HG02642 (cell line): ENCODE results near the gene ATP2B2.

Experiments
- ATAC-seq: cut with Tn5 transposase; IDR thresholded peaks from one replicate; pipeline ENCODE4 v1.9.1; 2021; ENCODE audit warnings: mild to moderate bottlenecking; ENCODE audit not compliant: unreplicated experiment, poor library complexity

Gene ATP2B2

DNA sequence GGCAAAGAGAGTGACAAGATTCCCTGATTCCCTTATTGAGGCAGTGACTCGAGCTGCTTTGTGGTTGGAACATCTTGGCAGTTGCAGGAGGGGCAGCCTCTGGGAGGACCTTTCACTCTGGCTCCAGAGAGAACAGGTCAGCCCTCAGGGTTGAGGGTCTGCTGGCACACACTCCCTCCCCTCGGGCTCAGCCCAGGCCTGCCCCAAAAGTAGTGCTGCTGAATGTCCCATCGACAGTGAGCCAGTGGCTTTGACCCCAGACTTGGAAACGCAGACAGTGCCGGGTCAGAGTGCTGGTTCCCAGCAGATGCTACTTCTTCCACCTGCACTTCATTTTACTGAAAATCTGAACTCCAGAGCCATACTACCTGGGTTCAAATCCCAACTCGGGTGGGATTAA lies 25.6 kb upstream of the ATP2B2 start:
- ATAC-seq = no peak

DNA sequence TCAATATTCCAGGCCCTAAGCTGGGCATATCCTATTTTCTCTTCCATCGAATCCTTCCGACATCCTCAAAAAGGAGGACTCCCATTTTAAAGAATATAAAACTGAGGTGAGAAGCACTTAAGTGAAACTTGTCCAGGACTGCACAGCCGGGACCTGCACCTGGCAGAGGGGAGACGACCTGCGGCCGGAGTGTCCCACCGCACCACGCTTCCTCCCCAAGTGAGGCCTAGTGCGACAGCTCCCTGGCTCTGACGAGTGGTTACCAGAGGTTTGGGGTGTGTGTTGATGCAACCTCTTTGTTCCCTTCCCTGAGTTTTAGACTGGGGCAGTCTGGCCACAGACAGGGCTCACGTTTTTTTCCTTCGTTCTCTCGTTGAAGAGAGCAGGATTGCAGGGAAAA lies 24.9 kb upstream of the ATP2B2 start:
- no peak for ATAC-seq

DNA sequence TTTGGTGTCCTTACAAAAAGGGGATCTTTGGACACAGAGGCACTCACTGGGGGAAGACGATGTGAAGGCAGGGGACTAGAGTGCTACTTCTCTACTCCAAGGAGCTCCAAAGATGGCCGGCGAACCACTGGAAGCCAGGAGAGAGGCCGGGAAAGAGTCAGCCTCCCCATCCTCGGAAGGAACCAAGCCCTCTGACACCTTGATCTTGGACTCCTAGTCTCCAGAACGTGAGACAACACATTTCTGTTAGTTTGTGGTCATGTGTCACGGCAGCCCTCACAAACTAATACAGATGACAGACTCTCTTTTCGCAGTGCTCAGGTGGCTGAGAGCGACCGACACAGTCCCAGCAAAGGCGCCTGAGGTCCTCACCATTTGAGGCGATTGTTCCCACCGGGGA lies 24.4 kb upstream of the ATP2B2 start:
- ATAC-seq = no peak

DNA sequence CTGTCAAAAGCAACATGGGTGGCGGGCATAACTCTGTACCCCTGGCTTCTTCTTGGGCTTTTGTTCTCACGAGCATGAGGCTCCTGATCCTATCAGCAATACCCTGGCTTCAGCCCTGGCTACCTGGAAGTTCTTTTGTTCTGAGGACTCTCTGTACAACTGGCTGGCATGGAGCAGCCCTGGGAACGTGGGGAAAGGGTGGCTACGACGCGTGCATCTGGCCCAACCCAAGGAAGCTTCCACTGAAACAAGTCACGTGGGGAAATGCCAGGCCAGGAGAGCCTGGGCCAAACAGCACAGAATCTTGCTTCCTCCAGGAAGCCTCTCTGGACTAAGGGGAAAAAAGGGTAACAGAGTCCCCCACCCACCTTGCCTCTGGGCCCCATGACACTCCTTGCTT lies 22.7 kb upstream of the ATP2B2 start:
- no peak for ATAC-seq

DNA sequence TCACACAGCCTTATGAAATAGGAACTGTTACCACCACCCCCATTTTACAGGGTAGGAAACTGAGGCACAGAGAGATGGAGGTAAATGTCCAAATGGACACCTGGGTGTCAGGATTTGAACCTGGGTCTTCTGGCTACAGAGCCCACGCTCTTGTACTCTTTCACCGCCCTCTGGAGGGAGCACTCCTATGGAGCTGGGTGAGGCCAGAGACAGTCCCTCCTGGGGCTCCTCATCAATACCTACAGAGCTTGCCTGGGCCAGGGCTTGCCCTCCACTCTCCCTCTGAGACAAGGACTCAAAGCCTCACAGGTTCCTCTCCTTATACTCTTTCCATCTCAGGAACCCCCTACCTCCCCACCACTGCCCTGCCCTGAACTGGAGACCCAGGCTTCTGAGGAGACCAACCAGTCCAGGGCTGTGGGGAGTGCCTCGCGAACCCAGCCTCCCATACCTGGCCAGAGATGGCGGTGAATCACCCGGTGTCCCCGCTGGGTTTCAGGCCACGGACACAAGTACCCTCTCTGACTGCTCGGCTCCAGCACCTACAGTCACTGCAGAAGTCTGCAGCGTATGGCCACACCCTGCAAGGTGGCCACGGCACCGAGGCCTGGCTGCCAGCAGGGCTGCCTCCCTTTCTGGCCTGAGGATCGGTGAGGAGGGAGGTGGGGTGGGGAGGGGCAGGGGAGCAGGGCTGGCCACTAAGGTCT lies 22.1 kb upstream of the ATP2B2 start:
- ATAC-seq = no peak

DNA sequence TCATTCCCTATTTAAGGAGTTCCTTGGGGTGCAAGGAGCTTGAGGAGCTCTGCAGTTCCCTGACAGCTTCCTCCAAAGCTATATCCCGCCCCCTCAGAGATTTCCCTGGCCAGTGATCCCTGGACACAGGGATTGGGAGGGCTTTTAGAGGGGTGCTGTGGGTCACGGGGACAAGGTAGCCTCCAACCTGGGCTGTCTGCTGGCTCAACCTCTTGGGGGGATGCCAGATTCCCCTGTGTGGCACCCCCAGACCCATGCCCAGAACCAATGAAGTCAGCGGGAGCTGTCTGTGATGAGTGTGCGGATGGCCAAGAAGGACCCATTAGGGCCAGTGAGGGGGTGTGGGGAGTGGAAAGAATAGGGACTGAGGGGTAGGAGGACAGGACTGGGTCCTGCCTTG lies 21.0 kb upstream of the ATP2B2 start:
- ATAC-seq = no peak

DNA sequence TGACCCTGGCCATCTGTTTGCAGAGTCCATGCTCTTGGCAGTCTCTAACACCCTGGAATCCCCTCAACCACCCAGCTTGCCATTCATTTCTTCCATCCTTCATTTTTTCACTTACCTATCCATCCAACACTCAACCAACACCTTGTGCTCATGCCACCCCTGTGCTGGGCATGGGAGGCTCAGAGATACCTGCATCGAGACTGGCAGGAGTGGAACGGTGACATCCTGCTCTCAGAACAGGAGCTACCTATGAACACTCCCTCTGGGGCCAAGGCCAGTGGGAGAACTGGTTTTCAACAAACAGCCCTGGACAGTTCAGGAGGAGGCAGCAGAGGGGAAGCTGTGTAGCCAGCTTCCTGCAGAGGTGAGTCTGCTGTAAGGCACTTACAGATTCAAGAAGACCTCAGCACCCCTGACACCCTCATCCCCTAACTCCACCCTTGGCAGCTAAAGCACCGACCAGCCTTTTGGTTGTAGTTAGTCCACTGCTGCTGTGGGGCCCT lies 19.5 kb upstream of the ATP2B2 start:
- no peak for ATAC-seq

DNA sequence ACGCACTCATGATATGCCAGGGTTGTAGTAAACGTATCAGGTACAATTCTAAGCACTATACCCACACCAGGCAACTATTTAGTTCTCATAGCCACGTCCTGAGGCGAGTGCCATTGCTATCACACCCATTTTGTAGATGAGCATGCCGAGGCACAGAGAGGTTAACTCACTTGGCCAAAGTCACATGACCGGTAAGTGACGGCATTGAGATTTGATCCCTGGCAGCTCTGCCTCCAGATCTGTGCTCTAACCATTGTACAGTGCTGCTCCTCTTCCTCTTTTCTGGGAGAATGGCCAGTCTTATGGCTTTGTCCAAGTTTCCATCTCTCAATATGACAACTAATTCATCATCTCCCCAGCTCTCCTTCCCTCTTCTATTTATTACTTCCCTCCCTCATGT lies 18.9 kb upstream of the ATP2B2 start:
- no peak for ATAC-seq

DNA sequence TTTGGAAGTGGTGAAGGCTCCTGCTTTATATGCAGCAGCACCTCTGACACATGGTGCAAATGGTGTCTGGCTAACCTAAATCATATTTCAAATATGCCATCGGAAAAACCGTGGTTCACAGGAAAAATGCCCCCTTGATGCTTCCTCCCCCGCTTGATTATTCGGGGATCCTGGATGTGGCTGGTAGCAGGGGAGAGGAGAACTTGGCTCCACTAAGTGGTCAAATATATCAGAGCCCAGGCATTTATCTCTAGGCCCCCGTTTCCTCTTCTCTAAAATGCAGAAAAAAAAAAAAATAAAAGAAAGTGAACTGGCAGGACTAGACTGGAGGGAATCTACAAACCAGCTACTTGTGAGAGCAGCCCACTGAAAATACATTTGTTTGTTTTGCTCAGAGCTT lies 18.2 kb upstream of the ATP2B2 start:
- no peak for ATAC-seq

DNA sequence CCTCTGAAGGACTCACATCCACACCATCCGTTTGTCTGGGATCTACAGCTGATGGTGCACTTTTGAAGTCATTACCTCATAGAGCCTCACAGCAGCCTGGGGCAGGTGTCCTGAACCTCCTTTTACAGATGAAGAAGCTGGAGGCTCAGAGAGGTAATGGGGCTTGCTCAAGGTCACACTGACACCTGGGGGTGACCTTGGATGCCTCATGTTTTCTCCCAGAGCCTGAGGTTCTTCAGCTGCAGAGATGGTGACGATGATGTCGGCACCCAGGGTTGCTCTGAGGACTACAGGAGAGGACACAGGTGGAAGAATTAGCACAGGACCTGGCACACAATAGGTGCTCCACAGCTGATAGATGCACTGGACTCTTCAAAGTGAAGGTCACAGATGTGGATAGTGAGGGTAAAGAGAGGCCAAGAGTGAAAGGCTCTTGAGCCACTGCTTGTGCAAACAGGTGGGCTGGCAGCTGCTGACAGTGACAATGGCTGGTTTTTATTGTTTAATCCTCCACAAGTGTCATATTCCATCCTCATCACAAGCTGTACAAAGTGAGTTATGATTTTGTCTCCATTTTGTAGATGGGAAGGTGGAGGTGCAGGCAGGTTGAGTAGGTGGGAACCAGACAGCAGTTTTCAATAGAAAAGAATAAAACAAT lies 17.4 kb upstream of the ATP2B2 start:
- no peak for ATAC-seq

DNA sequence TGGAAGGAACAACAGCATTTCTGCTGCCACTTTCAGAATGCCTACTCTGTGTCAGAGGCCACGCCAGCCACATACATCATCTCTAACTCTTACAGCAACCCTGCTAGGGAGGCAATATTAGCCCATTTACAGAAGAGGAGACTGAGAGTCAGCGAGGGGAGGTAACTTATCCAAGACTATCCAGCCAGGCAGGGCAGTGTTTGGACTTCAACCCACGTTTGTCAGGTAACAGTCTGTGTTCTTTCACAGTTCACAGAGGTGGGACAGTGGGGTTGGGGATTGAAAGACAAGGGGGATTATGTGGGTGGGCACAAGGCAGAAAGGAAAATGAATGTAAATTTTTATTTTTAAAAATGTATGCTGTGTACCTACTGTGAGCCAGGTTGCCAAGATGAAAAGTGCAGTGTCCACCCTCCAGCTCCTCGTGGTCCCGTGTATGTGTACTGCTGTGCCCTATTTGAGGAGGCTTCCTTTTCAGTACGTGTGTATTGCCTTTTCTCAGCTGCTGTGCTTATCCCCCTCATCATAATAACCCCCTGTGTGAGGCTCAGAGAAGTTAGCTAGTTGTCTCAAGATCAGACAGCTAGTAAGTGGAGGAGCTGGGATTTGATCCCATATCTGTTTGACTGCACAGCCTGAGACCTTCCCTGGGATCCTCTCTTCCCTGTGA lies 16.5 kb upstream of the ATP2B2 start:
- no peak for ATAC-seq

DNA sequence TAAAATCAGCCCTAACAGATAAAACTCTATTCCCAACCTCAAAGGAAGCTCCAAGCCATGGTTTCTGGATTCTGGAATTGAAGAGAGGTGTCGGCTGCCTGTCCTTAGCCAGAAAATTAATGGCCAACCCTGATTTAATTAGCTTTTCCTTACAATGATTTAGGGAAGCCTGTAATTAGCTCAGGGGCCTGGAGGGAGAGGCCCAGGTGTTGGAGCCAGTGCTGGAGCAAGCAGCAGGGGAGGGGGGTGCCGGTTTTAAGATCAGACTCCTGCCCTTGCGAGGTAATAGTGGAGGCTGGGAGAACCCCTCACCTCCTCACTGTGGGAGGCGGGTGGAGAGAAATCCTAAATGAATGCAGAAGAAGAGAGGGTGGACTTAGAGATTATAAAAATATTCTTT lies 14.7 kb upstream of the ATP2B2 start:
- no peak for ATAC-seq

DNA sequence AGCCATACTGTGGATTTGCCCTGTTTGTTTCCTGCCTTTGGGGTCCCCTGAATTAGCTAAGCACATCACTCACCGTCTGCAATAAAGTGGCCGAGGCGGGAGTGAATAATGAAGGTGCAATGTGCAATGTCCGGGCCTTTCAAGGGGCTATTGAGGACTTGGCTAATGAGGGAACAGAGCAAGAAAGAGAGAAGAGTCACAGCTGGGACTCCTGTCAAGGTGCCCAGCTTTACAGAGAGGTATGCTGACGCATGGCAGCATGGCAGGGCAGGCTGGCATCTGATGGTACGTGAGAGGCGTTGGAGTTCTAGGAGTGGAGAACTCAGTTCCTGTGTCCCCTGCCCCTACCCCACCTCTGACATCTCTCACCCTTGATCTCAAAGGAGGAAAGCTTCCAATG lies 13.8 kb upstream of the ATP2B2 start:
- ATAC-seq = no peak

DNA sequence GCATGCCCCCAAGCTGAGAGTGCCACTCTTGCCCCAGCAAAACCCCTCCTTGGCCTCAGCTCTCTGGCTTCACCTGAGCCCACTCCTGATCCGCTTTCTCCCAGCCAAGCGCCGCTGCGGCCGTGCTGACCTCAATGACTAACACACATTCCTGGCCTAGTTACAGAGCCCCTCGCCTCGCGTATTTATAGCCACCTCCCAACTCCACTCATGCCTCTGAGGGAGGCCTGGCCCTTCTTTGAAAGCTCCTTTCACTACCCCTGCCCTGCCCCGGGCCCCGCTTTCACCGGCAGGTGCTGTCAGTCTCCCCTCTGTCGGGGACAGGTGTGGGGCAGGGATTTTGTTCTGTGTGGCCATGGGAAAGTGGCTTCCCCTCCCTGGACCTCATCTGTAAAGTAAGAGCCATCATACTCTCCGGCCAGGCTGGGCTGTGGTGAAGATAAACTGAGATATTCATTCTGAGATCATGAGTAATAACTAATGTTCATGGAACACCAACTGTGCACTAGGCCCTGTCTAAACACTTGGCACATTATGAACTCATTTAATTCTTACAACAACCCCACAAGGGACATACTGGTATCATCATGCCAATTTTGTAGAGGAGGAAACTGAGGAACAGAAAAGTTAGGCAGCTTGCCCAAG lies 13.2 kb upstream of the ATP2B2 start:
- ATAC-seq = no peak

DNA sequence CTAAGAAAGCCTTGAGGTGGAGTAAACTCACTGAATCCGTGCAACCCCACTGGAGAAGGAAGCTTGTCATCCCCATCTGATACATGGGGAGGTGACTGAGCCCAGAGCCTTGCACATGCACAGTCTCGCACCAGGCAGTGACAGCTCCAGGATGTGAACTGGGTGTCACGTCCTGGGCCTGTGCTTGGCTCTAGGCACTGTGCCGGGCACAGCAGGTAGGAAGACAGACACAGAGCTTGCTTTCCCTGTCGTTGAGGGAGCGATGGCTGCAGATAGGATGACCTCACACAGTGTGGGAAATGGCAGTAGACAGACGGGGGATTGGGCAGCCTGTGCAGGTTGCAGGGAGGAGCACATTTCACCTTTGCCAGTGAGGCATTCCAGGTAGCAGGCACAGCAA lies 12.2 kb upstream of the ATP2B2 start:
- no peak for ATAC-seq

DNA sequence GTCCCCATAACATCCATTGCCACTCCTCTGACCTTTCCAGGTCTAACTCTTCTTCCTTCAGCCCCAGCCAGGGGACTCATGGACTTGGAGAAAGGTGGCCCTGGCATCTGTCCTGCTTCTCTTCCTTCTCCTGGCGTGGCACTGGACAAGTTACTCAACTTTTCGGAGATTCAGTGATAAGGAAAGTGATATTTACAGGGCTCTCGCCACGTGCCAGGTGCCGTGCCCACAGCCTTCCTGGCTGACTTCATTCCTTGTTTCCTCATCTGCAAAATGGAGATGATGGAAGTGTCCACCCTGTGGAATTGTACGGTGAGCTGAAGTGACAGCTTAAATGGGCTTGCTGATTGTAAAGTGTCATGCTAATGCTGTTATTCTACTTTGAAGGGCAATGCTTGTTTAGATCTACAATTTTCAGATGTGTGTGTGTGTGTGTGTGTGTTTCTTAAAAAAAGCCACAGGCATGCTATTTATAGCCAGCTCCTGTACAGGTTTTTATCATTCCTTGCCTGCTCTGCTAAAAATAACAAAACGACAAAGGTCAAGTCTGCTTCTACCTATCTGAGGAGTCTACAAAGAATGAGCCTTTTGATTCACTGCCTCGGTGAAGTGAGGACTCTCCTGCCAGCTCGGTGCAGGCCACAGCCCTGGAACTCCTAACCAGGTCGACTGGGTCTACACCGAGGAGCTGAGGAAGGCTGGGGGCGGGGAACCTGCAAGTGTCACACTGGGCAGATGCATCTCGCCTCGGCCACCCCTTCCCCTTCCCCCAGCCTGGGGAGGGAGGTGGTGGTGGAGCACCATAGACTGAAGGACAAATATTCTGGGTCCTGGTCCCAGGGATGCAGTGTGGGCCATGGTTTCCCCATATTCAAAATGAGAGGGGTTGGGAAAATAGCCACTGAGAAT lies 11.4 kb upstream of the ATP2B2 start:
- no peak for ATAC-seq

DNA sequence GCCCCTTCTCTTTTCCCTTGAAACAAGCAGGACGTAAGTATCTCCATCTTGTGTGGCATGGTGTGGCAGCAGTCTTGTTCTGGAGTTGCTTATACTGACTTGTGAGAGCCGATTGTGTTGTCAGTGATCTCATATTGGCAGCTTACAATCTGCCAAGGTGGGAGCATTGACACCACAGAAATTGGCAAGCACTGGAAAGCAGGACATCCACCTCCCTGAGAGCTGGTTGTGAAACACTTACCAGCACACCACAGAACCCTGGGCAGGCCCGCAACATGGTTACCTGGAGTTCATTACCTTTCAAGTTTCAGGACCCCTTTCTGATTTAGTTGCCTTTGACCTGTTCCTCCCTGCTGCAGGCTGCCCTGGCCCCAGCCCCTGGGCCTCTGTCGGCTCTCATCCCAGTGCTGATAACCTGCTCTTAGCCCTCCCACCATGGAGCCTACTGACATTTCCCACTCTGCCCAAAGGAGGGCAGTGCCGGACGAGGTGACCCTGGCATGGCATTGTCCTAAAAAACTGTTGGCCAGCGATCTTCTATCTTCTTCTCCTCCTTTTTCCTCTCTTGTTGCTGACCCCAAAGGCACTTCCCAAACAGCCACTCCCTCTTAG lies 10.6 kb upstream of the ATP2B2 start:
- ATAC-seq = no peak

DNA sequence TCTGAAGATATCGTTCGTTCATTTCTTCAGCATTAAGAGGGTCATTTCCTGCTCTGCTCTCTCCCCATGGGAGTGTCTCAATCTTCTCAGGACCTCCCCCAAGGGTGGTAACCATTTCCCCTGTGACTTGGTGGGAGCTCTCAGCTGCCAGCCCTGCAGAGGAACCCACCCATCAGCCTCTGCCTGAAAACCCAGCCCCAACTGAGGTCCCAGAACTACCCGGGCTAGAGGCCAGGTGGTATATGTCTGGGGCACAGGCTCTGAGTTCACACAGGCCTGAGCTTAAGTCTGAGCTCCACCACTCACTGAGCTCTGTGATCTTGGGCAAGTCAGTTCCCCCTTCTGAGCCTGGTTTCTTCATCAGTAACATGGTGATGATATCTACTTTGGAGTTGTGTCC lies 10.0 kb upstream of the ATP2B2 start:
- no peak for ATAC-seq

DNA sequence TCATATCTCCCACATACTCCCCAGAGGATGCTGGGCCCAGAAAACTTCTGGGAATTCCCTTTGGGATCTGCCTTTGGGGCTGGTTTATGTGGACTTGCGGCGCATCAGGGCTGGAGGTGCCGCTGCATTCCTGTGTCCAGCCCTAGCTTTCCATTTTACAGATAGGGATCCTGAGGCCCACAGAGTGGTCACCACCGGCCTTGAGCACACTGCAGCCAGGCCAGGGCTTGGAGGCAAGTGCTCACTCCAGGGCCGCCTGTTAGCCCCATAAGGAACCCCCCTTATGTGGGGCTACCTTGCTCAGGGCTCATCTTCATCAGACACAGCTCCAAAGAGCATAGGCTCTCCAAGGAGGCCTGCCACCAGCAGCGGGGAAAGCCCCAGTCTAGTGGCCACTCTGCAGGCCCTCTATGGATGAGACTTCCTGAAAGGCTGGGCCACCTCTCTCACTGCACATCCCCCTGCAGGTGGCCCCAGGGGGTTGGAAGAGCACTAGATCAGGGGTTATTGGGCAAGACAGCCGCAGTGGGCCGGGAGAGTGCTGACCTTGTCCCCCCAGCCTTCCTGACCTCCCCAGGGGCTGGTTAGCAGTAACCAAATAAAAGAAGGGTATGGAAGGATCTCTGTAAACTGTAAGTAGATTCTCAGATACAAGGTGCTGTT lies 9.2 kb upstream of the ATP2B2 start:
- ATAC-seq = no peak
